Hippocampal formation (tissue), 2 donors: ENCODE results near the gene TSPEAR.

ENCODE experiments used
- DNase-seq, 2 donors: peaks; one replicate each; lab custom pipeline; 2025; lab: John Stamatoyannopoulos, UW

TSPEAR gene

DNA sequence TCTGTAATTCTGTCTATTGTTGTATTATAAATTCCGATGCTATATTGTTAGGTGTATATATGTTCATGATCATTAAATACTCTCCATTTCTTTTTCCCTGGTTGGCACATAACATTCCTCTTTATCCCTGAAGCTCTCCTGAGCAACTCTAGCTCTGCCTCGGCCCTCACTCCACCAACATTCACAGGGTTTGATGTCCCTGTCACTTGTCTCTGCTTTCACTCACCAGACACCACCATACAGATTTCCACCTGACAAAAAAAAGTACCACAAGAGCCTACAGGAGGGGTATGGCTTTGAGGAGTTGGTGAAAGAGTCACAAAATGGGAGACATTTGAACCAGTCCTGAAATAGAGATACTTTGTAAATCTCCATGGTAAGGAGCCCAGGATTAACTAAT is 8.8 kb upstream of the TSPEAR start:
- DNase-seq, result no peak

DNA sequence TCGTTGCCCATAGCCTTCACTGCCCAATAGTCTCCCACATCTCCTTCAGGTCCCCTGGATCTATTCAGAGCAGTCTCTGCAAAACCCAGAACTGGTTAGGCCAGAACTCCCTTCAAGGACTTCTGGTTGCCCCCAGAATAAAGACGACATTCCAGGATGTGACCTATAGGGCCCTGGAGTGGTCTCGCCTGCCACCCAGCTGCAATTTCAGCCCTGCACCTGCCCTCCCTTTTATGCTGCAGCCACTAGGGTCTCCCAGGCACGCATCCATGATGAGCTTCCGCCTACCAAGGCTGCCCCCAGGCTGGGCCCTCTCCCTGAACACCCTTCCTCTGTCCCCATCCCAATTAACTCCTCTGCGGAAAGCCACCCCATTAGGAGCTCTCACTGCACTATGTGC is 7.2 kb upstream of the TSPEAR start:
- DNase-seq, result no peak

DNA sequence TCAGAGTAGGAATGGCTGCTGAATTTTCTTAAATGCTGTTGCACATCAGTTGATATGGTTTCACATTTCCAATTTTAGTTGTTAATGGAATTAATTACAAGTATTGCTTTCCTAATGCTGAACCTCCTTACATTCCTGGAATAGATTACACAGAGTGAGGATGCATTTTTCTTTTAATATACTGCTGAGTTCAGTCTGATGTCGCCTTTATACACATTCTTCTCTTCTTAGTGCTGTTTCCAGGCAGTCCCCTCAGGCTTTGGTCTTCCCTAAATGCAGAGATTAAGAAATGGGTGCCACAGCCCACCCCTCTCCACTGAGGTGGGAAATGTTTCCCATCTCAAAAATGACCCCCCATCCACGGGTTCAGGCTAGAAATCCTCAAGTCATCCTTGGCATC is 6.7 kb upstream of the TSPEAR start:
- no peak for DNase-seq

DNA sequence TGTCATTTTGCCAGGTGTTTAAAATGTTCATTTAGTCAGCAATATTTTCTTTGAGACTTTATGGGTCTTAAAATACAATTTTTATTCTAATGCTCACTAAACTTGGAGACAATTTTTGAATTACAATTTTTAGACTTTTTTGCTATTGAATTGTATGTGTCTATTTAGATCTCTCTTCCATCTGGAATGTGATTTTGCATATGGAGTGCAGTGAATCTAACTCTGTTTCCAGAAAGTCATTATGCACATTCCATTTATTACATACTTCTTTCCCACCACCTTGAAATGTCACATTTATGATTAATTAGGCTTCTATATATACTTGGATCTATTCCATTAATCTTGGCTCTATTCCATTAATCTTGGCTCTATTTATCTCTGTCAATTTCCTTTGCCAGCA is 5.6 kb upstream of the TSPEAR start:
- peak in 1 of 2 donors; percentile 0 for DNase-seq

DNA sequence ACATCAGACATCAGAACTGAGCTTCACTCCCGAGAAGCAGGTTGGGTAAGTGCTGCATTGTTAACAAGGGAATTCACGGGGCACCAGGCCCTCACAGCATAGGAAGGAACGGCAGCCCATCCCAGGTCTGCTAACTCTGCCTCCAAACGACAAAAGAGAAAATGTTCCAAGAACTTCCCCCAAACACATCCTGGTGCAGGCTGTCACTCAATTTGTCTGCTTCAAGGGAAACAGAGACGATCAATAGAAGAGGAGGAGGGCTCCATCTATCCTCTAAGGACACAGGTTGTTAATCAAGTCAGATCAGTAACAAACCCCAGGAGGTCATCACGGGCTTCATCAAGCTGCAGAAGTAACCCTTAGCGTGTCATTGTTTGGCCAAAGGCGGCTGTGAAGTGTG is 3.5 kb upstream of the TSPEAR start:
- DNase-seq, result no peak

DNA sequence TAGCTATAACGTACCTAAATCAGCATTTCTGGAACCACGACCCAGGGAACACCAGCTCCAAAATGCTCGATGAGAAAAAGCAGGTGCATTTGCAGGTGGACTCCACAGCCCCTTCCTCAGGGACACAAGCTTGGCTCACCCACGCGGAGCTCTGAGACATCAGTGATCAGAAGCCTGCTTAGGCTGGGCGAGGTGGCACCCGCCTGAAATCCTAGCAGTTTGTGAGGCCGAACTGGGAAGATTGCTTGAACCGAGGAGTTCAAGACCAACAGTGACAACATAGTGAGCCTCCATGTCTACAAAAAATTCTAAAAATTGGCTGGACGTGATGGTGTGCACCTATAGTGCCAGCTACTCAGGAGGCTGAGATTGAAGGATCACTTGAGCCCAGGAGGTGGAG is 2.5 kb upstream of the TSPEAR start:
- no peak for DNase-seq

DNA sequence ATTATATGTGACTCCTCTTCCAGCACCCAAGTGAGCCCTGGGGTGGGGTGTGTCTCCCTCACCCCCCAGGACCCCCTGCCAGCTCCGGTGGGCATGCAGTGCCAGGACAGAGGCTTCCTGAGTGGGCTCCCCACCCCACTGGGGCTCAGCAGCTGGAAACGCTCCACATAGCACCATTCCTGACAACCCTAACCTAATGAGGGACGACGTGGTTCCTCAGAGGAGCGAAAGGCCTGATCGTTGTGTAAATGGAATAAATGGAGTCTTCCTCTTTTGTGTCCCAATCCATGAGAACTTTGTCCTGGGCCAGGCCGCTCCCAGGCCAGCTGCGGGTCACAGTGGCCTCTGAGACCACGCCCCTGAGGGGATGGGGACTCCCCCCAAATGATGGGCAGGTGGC is 1.8 kb upstream of the TSPEAR start:
- DNase-seq, result no peak

DNA sequence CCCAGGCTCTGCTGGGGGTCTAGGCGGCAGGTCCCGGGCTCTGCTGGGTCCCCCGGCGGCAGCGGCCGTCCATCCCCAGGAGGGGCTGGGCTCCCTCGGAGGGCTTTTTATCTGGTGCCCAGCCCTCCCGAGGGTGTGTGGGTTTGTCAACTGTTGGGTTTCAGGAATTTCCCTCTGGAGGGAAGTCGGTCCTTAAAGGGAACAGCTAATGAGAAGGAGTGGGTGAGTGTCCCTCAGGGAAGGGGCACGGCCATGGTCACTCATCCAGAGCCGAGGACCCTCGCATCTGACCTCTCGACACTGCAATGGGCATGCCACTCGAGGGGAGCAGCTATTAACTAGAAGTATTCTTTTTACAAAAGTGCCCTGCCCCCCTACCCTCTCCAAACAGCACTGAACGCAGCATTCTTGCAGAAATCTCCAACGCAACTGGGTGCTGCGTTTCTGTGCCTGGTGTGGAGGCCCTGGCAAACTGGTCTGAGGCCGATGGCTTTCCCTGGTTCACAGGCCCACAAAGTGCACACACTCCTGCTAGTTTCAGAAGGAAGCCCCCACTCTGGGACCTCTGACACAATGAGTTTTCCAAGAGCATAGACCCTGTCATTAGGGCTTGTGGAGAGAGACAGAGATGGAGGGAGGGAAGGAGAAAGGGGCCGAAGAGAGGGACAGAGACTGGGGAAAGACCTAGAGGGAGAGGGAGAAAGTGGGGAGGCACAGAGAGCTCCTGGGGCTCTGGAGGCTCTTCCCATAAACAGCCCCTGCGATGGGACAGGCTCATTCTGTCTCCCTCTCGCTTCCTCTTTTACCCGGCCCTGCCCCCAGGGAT is 1.0 kb upstream of the TSPEAR start:
- no peak for DNase-seq

DNA sequence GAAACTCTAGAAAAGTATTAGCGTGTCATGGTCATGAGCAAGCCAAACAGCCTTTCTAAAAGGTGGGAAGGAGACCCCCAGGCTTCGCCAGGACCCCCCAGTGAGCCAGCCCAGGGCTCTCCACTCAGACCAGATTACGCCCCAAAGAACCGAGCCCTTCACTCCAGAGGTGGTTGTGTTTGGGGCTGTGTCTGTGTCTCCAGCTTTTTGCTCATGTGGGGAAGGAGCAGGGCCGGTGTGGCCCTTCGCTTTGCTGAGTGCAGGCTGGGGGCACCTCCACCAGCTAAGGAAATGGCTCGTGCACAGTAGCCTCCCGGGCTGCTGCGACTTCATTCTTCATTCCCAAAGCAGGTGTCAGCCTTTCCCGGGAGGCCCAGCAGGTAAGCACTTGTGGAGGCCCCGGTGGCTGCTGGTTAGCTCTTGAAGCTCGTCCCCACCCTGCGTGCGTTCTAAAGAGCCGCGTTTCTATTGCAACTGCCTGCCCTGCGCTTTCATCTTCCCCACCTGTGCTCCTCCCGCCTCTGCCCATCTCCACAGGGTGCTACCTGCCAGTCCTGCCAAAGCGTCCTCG is 531 bp downstream of the TSPEAR start:
- no peak for DNase-seq

DNA sequence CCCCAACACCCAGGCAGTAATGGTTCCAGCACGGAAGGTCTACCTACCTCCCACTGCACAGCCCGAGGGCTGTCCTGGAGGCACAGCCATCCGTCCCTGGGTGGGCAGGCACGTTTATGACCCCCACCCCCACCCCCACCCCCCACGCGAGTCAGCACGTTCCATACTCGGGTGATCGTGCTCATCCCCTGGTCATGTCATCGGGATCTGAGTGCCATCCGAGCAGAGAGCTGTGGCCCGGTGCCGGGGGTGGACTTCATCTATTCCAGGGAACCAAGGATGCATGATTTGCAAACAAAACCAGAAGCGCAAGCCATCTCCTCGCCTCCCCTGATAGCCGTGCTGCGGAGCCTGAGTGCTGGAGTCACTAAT is 1.1 kb downstream of the TSPEAR start:
- DNase-seq, result no peak

DNA sequence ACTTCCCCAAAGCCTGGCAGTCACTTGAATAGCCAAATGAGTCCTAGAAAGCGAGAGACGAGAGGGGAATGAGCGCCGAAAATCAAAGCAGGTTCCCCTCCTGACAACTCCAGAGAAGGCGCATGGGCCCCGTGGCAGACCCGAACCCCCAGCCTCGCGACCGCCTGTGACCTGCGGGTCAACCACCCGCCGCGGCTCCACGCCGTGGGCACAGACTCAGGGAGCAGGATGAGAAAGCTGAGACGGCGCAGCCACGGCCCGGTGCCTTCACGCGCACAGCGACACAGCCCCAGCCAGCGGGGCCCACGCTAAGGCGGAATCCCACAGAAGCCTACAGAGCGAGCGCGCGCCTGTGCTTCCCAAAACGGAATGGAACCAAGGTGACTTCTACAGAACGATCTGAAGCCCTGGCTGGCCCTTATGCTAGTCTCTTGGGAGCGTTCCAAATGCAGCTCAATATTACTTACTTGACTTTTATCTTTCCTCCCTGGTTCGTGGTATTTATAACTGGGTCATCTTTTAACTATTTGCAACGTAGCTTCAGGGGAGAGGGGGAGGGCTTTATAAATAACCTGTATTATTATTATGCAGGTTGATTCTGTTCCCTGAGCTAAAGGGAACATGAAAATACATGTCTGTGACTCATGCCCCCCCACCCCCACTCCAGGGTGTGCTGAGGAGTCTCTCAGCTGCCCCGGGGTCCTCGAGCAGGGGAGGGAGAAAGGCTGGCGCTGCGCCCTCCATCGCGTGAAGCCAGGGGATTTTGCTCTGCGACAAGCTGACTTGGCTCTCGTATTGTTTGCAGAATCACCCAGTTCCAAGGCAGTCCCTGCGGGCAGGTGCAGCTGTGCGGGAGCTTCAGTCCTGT is 1.7 kb downstream of the TSPEAR start:
- no peak for DNase-seq

DNA sequence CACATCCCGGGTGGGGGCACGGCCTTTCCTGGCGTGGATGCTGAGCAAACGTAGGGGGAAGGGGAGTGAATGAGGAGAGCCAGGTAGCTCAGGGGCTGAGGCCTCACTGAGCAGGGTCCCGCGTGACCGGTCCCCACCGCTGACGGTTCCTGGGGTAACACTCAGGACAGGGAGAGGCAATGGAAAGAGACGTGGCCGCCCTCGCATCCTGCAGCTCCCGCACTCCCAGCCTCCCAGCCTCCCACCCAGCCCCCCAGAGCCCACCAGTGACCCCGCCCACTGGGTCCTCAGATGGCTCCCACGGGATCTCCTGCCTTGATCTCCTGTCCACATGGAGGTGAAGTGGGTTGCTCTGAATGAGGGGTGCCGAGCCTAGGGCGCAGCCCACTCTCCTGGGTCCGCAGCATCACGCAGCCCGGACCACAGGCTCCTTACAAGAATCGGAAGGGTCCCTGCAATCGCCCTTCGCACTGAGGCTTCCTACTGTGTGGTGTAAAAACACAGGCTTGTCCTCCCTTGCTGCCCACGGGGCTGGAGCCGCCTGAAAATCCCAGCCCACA is 2.4 kb downstream of the TSPEAR start:
- no peak for DNase-seq

DNA sequence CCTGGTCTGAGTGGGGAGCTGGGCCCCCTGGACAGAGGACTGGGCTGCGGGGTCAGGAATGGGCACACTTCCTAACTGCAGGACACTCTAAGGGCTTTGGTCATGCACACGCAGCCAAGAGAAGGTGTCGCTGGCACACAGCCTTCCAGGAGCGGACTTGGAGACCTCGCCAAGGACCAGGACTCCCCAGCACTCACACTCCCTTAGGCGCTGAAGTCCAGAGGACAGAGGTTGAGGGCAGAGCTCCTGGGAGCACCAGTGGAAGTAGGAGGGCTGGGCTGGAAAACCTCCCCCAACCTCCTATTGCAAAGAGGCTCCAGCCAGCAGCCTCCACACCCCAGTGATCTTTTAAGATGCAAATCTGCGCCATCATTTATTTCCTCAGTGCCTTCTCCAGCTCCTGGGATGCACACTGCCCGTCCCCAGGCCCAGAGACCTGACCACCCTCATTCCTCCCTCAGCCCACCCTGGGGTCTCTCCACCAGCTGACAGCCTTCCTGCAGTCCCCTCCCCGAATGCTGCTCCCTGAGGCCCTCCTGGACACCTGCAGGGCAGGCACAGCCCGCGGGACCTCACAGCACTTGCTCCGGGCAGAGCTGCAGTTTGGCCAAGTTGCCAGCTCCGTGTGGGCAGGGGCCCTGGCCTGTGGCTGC is 3.0 kb downstream of the TSPEAR start:
- DNase-seq, result no peak

DNA sequence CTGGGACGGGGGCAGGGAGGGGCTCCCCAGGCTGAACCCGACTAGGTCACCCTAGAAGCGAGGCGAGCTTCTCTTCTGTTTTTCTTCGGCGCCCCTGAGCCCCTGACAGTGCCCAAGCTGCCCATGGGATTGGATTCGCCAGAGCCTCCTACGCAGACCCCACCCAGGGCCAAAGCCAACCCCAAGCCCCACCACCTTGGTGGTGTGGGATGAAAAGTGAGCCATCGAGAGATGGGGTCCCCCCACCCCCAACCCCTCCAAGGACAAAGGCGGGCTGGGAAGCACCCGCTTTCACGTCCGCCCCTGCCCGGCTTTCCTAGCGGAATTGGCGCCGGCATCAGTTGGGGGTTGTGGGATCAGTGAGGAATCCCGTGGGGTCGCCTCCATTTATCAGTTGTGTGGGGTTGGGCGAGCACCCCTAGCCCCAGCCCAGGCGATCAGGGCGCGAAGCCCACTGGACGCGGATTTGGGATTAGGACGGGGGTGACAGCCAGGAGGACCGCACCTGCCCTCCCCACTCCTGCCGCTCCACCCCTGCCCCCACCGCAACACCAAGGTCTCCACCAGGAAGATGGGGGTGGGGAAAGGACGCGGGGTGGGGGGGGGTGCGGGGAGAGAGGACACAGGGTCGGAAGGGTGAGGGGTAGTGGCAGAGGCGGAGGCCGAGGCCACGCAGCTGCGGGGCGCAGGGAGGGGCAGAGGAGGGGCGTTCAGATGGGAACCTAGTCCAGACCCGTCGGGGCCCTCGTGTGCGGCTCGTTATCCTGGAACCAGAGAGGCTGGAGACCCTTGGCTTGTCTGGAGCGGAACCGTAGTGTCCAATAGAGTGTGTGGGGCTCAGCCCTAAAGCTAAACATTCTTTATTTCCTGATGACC is 4.4 kb downstream of the TSPEAR start:
- DNase-seq, result no peak

DNA sequence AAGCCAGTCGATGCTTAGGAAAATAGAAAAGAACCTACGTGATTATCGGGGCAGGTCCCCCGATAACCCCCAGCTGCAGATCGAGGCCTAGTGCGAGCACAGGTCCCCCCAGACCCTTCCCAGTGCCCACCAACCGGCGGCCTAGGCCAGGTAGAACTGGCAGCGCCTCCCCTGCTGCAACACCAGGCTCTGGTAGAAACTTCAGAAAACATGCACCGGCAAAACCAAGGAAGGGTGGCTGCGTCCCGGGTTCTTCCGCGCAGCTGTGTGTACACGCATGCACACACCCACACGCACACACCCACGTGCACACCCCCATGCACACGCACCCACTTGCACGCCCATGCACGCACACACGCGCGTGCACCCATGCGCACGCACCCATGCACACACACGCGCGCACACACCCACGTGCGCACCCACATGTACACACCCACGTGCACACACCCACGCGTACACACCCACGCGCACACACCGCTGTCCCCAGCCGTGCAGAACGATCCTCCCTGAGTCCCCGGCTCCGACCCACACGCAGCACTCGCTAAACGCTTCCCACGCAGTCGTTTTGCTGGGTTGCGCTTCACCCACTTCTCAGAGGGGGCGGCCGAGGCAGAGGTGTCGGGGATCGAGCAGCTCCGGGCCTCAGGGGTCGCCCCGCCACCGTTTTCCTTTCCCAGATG is 5.2 kb downstream of the TSPEAR start:
- no peak for DNase-seq

DNA sequence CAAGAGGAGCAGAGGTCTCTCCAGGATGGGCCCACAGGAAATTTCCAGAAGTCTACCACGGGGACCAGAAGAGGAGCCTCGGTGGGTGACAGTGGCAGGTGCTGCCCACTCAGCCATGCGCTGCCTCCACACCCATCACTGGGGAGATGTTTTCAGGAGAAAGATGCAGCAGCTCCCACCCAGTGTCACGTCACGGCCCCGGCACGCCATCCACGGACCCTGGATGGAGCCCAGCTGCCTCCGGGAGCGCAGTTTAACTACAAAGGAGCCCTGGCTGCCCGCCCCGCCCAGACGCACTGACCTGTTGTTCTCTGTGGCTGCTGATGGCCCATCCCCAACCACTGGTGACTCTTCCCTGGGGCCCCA is 6.8 kb downstream of the TSPEAR start:
- DNase-seq, result no peak

DNA sequence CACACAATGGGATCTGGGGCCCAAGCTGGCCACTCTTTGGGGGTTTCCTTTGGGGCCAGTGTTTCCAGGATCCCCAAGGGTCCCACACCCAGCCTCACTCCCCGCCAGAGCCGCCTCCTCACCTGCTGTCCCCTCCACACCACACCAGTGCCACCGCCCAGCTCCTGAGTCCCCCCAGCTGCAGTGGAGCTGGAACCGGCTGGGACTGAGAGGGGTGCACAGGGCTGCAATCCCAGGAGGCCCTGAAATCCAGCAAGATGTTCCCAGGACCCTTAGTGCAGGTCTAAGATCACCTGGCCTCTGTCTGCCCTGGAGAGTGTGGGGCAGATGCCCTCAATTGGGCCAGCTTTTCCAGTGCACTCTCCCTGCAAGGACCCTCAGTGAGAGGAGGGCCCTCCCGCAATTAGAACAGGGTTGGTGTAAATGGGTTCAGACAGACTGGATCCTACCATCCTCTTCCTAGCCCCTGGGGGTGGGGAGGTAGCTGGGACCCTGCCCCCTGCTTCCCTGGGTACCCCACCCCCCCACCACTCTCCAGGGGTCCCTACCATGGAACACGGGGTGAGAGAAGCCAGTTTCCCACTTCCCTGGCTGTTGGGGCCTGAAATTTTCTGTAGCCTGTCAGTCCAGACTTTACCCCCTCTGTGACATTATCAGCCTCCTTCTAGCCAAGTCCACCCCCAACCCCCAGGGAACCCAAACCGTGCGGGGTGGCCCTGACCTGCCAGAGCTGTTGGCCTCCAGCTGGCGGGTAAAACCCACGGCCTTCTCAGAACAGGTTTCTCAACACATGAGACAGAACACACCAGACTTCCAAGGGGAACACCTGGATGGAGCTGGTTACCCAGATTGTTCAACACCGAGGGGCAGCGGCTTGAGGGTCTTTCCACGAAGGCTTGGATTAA is 7.4 kb downstream of the TSPEAR start:
- DNase-seq, result no peak

DNA sequence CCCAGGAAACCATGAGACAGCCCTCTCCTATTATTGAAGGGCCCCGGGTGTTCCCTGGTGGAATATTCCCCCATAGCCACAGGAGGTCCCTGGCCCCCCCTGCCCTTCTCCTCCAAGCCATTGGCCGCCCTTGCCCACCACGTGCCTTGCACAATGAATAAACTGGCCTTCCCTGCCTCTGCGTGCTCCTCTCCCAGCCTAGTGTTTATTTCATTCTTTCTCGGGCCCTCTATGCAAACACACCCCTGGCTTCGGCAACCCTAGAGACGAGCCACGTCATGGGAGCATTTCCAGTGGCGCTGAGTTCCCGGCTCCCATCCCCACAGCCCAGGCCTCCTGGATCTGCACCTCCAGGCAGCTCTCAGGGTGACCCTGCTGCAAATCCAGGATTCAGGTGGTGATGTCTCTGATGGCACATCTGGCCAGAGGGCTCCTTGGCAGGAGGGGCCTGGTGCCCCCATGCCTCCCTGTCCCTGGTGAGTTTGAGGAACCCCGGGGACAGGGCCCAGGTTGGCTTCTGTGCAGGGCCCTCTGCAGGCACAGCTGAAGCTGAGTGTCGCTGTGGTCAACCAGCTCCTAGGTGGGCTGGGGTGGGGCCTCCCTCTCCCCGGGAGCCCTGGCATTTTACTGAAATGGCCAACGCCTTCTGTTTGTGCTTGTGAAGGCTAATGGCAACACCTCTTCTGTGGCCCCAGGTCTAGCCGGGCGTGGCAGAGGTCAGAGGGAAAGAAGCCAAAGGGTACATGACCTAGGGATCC is 8.2 kb downstream of the TSPEAR start:
- DNase-seq, result no peak
